ENCODE measurements around the gene C22orf31.

C22orf31 gene

GRCh38 chr22:29080106-29080975, 18.7 kb upstream of the C22orf31 start:
- no peak for FAIRE-seq

GRCh38 chr22:29079218-29079901, 17.7 kb upstream of the C22orf31 start:
- FAIRE-seq = no peak

GRCh38 chr22:29078869-29079207, 17.2 kb upstream of the C22orf31 start:
- no peak for FAIRE-seq

GRCh38 chr22:29078036-29078868, 16.6 kb upstream of the C22orf31 start:
- FAIRE-seq = no peak

- FAIRE-seq = no peak
These were observed 12.7 kb upstream of the C22orf31 start for GRCh38 chr22:29074276-29074772.

- no peak for FAIRE-seq
These were observed 12.1 kb upstream of the C22orf31 start for GRCh38 chr22:29073618-29074275.

- no peak for FAIRE-seq
These were observed 11.5 kb upstream of the C22orf31 start, which contains the start of gene KREMEN1 for GRCh38 chr22:29072979-29073617. Gene KREMEN1, plus strand, starts transcription at chr22:29073035. Its CDS starts 96 bp downstream, at chr22:29073131.

- no peak for FAIRE-seq
These were observed 10.8 kb upstream of the C22orf31 start for GRCh38 chr22:29072193-29072978.

- no peak for FAIRE-seq
These were observed 9.8 kb upstream of the C22orf31 start for GRCh38 chr22:29071261-29072045.

GRCh38 chr22:29070490-29070889, 8.9 kb upstream of the C22orf31 start:
- FAIRE-seq = no peak

- FAIRE-seq = no peak
These were observed 7.8 kb upstream of the C22orf31 start for GRCh38 chr22:29069463-29069862.

- no peak for FAIRE-seq
These were observed 4.0 kb upstream of the C22orf31 start for GRCh38 chr22:29065468-29066190.

- no peak for FAIRE-seq
These were observed 723 bp upstream of the C22orf31 start for GRCh38 chr22:29062286-29062821.

GRCh38 chr22:29060931-29061330, 700 bp downstream of the C22orf31 start:
- FAIRE-seq = no peak

- FAIRE-seq = no peak
These were observed 1.3 kb downstream of the C22orf31 start for GRCh38 chr22:29060251-29060869.

GRCh38 chr22:29056472-29056871, 5.2 kb downstream of the C22orf31 start:
- FAIRE-seq = no peak

GRCh38 chr22:29055192-29055830, 6.3 kb downstream of the C22orf31 start:
- FAIRE-seq = no peak

GRCh38 chr22:29054251-29054767, 7.3 kb downstream of the C22orf31 start:
- FAIRE-seq = no peak

Measured in islet of Langerhans (tissue), 1 donor.